ENCODE data around the gene TLNRD1. TPM values are rescaled to one million over a fixed set of nuclear protein-coding genes. Genes with fewer than 3 reads are reported as not detected.

TLNRD1 gene
- total RNA-seq, 1 experiment from 2014 or later: 19.3 TPM

DNA sequence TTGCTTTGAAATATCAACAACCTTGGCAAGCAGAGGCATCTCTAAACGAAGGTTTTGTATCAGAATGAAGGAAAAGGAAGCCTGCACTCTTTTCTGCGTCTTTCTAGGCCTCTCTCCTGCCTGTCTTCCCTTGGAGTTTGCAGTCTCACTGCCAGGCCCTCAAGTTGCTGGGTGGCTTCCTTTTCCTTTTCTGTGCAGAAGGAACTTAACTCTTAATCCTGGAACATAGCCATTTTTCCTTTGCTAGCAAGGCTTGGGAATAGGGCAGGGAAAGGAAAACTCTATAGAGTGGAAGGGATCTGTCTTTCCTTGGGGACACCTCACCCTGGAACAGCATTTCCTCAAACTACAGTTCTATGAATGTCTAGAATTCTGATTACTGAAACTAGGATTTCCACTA lies 32.8 kb downstream of the TLNRD1 start:
- DNase-seq: no peak
- H3K4me3 Mint-ChIP-seq: no peak overlapping the region
- WGBS (ENCODE audit: extremely low coverage, insufficient read length, low lambda C conversion rate): no CpG with 5 or more reads among the region's 2 CpGs
- Histone ChIP-seq H3K9me3 (ENCODE audit: control insufficient read depth, low read depth, low read length) (no peaks in the 10 kb centered on the region), H3K14ac (ENCODE audit: insufficient read depth, low read length) (no peak overlapping the region), H3K56ac (ENCODE audit: insufficient read length, low read depth, low read length) (no peak overlapping the region), H4K8ac (replicated peaks; ENCODE audit: insufficient read length, low read depth, low read length) (no peak overlapping the region), H3K79me1 (ENCODE audit: insufficient read depth, low read depth, low read length, poor library complexity, severe bottlenecking) (no peaks in the 10 kb centered on the region), H2BK12ac (ENCODE audit: insufficient read length, low read depth, low read length) (no peak overlapping the region), H2BK15ac (ENCODE audit: low read depth, low read length) (no peak overlapping the region), H2BK120ac (ENCODE audit: low read depth, low read length, poor library complexity, severe bottlenecking) (no peak overlapping the region), H2BK5ac (ENCODE audit: insufficient read length, low read length) (no peak overlapping the region), H3K23me2 (ENCODE audit: insufficient read length, low read depth, low read length, poor library complexity, severe bottlenecking) (no peaks in the 10 kb centered on the region), H3K18ac (ENCODE audit: insufficient read length, low read depth, low read length) (no peak overlapping the region), H3K27me3 (ENCODE audit: insufficient read depth, low read length) (no peaks in the 10 kb centered on the region), H4K91ac (ENCODE audit: insufficient read length, low read depth, low read length) (no peak overlapping the region), H2BK20ac (ENCODE audit: low read depth, low read length, poor library complexity, severe bottlenecking) (no peak overlapping the region), H3K27ac (ENCODE audit: insufficient read length, low read depth, low read length) (no peak overlapping the region), H4K5ac (ENCODE audit: insufficient read length, low read depth, low read length) (no peak overlapping the region), H3K23ac (ENCODE audit: insufficient read length, low read depth, low read length) (no peak overlapping the region), H3K4me1 (ENCODE audit: insufficient read depth, low read length) (no peaks in the 10 kb centered on the region), H3T11ph (ENCODE audit: low read length) (no peak overlapping the region), H3K9ac (ENCODE audit: extremely low read depth, insufficient read length, low read length) (no peak overlapping the region), H3K4ac (ENCODE audit: low read depth, low read length) (no peak overlapping the region), H2AK5ac (ENCODE audit: insufficient read length, low read length) (no peak overlapping the region), H2AFZ (ENCODE audit: low read length) (no peak overlapping the region), H3K79me2 (ENCODE audit: insufficient read depth, low read length) (no peaks in the 10 kb centered on the region), H4K20me1 (ENCODE audit: control insufficient read depth, insufficient read depth, insufficient read length) (no peaks in the 10 kb centered on the region), H3K4me2 (ENCODE audit: insufficient read depth, insufficient read length, low read length) (no peak overlapping the region)
- peaks cover 3% of the 10 kb centered on the region; the same call in 1 of the 2 replicates for H3K27me3 Mint-ChIP-seq (ENCODE audit: low read depth)
- peaks cover 0 to 13% (median 7%) of the 10 kb centered on the region in 3 experiments; a peak in 5 of 7 replicates for H3K36me3 Mint-ChIP-seq (ENCODE audit: insufficient read depth in 1 of 3, low read depth in 3 of 3)
- H3K27ac Mint-ChIP-seq: 0 out of 7 replicates have a peak overlapping the region, but pooled peaks of 1 of the 3 experiments have one; percentile 17
- H3K9me3 Mint-ChIP-seq: peaks cover 6 to 14% of the 10 kb centered on the region in 2 experiments
- TF ChIP-seq, protein P1, sequence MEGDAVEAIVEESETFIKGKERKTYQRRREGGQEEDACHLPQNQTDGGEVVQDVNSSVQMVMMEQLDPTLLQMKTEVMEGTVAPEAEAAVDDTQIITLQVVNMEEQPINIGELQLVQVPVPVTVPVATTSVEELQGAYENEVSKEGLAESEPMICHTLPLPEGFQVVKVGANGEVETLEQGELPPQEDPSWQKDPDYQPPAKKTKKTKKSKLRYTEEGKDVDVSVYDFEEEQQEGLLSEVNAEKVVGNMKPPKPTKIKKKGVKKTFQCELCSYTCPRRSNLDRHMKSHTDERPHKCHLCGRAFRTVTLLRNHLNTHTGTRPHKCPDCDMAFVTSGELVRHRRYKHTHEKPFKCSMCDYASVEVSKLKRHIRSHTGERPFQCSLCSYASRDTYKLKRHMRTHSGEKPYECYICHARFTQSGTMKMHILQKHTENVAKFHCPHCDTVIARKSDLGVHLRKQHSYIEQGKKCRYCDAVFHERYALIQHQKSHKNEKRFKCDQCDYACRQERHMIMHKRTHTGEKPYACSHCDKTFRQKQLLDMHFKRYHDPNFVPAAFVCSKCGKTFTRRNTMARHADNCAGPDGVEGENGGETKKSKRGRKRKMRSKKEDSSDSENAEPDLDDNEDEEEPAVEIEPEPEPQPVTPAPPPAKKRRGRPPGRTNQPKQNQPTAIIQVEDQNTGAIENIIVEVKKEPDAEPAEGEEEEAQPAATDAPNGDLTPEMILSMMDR (conservative IDR thresholded peaks at IDR 0.05): no peak
- H3K4me1 Mint-ChIP-seq: peaks cover 7% of the 10 kb centered on the region in 2 experiments
